ENCODE measurements around the gene MYNN. TPM values are rescaled to one million over a fixed set of nuclear protein-coding genes. Genes with fewer than 3 reads are reported as not detected.

Gene MYNN
- total and polyA plus RNA-seq, 2 of the 13 experiments (the other 11 are each of a cell fraction or from before 2014, with no cell fraction given), result 10.4 to 17.6 TPM

GRCh38 chr3:169772897-169773816 lies at the start of gene MYNN (continued):
- no peak for TF ChIP-seq CEBPZ (IDR thresholded peaks at IDR 0.05; ENCODE audit: low read length)
- TF ChIP-seq FOXA3 (CRISPR knock-in tag; IDR thresholded peaks at IDR 0.05), result no peak
- peak; percentile 68 for TF ChIP-seq ZBTB7B (CRISPR knock-in tag; IDR thresholded peaks at IDR 0.05)
- no peak for TF ChIP-seq ZNF597 (CRISPR knock-in tag; IDR thresholded peaks at IDR 0.05)
- TF ChIP-seq ZBTB26 (CRISPR knock-in tag; IDR thresholded peaks at IDR 0.05; ENCODE audit: borderline replicate concordance), result peak; percentile 64; the same call in 1 of the 2 replicates
- TF ChIP-seq ZNF563 (CRISPR knock-in tag; IDR thresholded peaks at IDR 0.05), result peak; percentile 87
- peak; percentile 81 for TF ChIP-seq ZNF556 (CRISPR knock-in tag; IDR thresholded peaks at IDR 0.05; ENCODE audit: borderline replicate concordance)
- TF ChIP-seq YEATS2 (CRISPR knock-in tag; IDR thresholded peaks at IDR 0.05; ENCODE audit: borderline replicate concordance), result peak; percentile 85
- peak; percentile 85 for TF ChIP-seq ZNF33B (CRISPR knock-in tag; IDR thresholded peaks at IDR 0.05)
- TF ChIP-seq ZNF574 (CRISPR knock-in tag; IDR thresholded peaks at IDR 0.05), result peak; percentile 79
- TF ChIP-seq ZZZ3 (CRISPR knock-in tag; IDR thresholded peaks at IDR 0.05; ENCODE audit: borderline replicate concordance), result no peak
- peak; percentile 80 for TF ChIP-seq ZNF333 (CRISPR knock-in tag; IDR thresholded peaks at IDR 0.05; ENCODE audit: borderline replicate concordance)
- no peak for TF ChIP-seq DBP (CRISPR knock-in tag; IDR thresholded peaks at IDR 0.05; ENCODE audit: not compliant biosample characterization)
- no peak for TF ChIP-seq IRF1 (CRISPR knock-in tag; IDR thresholded peaks at IDR 0.05; ENCODE audit: low read depth)
- TF ChIP-seq ZNF713 (CRISPR knock-in tag; IDR thresholded peaks at IDR 0.05), result no peak
- TF ChIP-seq NR2F2 (IDR thresholded peaks at IDR 0.05; ENCODE audit: borderline replicate concordance, low read depth), result peak; percentile 38; the same call in 1 of the 2 replicates
- TF ChIP-seq SNAPC5 (CRISPR knock-in tag; IDR thresholded peaks at IDR 0.05; ENCODE audit: borderline replicate concordance), result no peak
